ENCODE measurements around the gene PEDS1. TPM values are rescaled to one million over a fixed set of nuclear protein-coding genes. Genes with fewer than 3 reads are reported as not detected.

PEDS1 gene
- total RNA-seq, 2 experiments from 2014 or later = 16.0 to 17.3 TPM

- ChIA-PET POLR2A (interaction anchor here (0.9 kb wide), 1 partner anchor 383 kb away, joined by 3 read pairs; no protein-coding TSS in a partner anchor), CTCF (interaction anchor here (0.7 to 5.7 kb wide), 15 partner anchors 8 to 392 kb away, joined by 3 to 102 read pairs (median 6); no protein-coding TSS in a partner anchor)
Measured at GRCh38 chr20:50187403-50188051, 34.0 kb upstream of the PEDS1 start.

DNA sequence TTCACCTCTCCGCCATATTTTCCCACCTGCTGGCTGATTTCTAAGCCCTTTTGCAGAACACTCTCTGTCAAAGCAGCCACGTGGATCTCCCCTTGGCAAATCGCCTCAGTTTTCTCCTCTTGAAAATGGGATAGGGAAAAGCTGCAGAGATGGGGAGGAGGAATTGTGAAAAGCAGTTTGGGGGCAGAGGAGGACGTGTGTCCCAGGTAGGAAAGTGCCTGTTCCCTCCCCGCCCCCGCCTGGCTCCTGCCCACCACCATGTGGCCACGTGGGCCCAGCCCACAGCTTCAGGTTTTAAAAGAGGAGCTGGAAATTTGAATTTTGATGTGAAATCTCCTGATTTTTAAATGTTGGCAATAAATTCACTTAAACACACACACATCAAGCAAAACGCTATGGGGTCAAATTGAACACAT is 33.5 kb upstream of the PEDS1 start:
- Mint-ChIP-seq H3K36me3 (ENCODE audit: low read depth) (no peaks in the 10 kb centered on the region), H3K4me3 (no peak overlapping the region), H3K27me3 (peaks cover 17% of the 10 kb centered on the region), H3K4me1 (ENCODE audit: low read depth) (no peaks in the 10 kb centered on the region), H3K9me3 (no peaks in the 10 kb centered on the region), H3K27ac (no peak overlapping the region)
- intact Hi-C loops (cut with micrococcal nuclease) = loop anchor here (1.0 to 10.0 kb wide), 3 partner anchors 273 to 388 kb away; no protein-coding TSS in a partner anchor
- POLR2A ChIA-PET = no interaction called here
- CTCF ChIA-PET = interaction anchor here (0.7 to 5.7 kb wide), 7 partner anchors 10 to 277 kb away, joined by 3 to 102 read pairs (median 6); no protein-coding TSS in a partner anchor
- TF ChIP-seq CTCF (IDR thresholded peaks at IDR 0.05) = no peak
- ATAC-seq (no peak), DNase-seq (no peak)

More at GRCh38 chr20:50187403-50188051, 34.0 kb upstream of the PEDS1 start:
- intact Hi-C loops (cut with micrococcal nuclease) = loop anchor here (10.0 kb wide), 1 partner anchor 387 kb away; no protein-coding TSS in a partner anchor
- no peaks in the 10 kb centered on the region for H3K4me1 Mint-ChIP-seq (ENCODE audit: low read depth)
- no peak for DNase-seq
- H3K27ac Mint-ChIP-seq = no peak overlapping the region
- H3K27me3 Mint-ChIP-seq = peaks cover 17% of the 10 kb centered on the region
- no peak for ATAC-seq
- H3K9me3 Mint-ChIP-seq = no peaks in the 10 kb centered on the region
- TF ChIP-seq CTCF (IDR thresholded peaks at IDR 0.05) = no peak
- H3K4me3 Mint-ChIP-seq = no peak overlapping the region
- peaks cover 3% of the 10 kb centered on the region for H3K36me3 Mint-ChIP-seq (ENCODE audit: low read depth)

- peak; percentile 94 for TF ChIP-seq CTCF (IDR thresholded peaks at IDR 0.05)
- no peak overlapping the region for H3K27ac Mint-ChIP-seq
- intact Hi-C loops (cut with micrococcal nuclease) = loop anchor here (1.0 to 10.0 kb wide), 3 partner anchors 274 to 388 kb away; no protein-coding TSS in a partner anchor
- no peaks in the 10 kb centered on the region for H3K36me3 Mint-ChIP-seq (ENCODE audit: low read depth)
- peaks cover 17% of the 10 kb centered on the region for H3K27me3 Mint-ChIP-seq
- no peak overlapping the region for H3K4me3 Mint-ChIP-seq
- ChIA-PET CTCF (interaction anchor here (0.6 to 5.7 kb wide), 16 partner anchors 13 to 403 kb away, joined by 3 to 102 read pairs (median 4); no protein-coding TSS in a partner anchor), POLR2A (no interaction called here)
- no peaks in the 10 kb centered on the region for H3K4me1 Mint-ChIP-seq (ENCODE audit: low read depth)
- DNase-seq (peak; percentile 96), ATAC-seq (peak; percentile 38)
- H3K9me3 Mint-ChIP-seq = no peaks in the 10 kb centered on the region
Measured at GRCh38 chr20:50186151-50186885, 32.8 kb upstream of the PEDS1 start.

DNA sequence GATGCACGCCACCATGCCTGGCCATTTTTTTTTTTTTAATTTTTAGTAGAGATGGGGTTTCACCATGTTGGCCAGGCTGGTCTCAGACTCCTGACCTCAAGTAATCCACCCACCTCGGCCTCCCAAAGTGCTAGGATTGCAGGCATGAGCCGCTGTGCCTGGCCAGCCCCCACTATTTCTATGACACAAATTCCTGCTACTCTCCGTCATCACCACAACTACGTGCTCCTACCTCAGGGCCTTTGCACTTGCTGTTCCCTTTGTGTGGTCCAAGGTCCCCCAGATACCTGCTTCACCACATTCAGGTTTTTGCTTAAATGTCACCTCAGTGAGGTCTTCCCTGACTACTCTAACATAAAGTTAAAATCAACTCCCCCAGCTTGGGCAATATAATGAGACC is 31.9 kb upstream of the PEDS1 start:
- H3K27me3 Mint-ChIP-seq = peaks cover 17% of the 10 kb centered on the region
- CTCF ChIA-PET = interaction anchor here (0.6 to 4.7 kb wide), 14 partner anchors 16 to 404 kb away, joined by 3 to 61 read pairs (median 4); no protein-coding TSS in a partner anchor
- ATAC-seq (no peak), DNase-seq (no peak)
- no peaks in the 10 kb centered on the region for H3K36me3 Mint-ChIP-seq (ENCODE audit: low read depth)
- H3K27ac Mint-ChIP-seq = no peak overlapping the region
- no peak overlapping the region for H3K4me3 Mint-ChIP-seq
- intact Hi-C loops (cut with micrococcal nuclease) = loop anchor here (10.0 kb wide), 1 partner anchor 389 kb away; no protein-coding TSS in a partner anchor
- no peak for TF ChIP-seq CTCF (IDR thresholded peaks at IDR 0.05)
- POLR2A ChIA-PET = interaction anchor here (0.6 kb wide), 1 partner anchor 571 kb away, joined by 4 read pairs; no protein-coding TSS in a partner anchor
- no peaks in the 10 kb centered on the region for H3K4me1 Mint-ChIP-seq (ENCODE audit: low read depth)
- H3K9me3 Mint-ChIP-seq = no peaks in the 10 kb centered on the region
